ENCODE measurements around the gene CUTC.
"Not testable (repeated sequence)": the region's sequence is repeated elsewhere in the genome, so short reads cannot be mapped to it uniquely, and the experiment has no call there.

The CUTC gene

GRCh38 chr10:99732033-99732842 lies at the start of gene CUTC, which contains the start of gene COX15:
Gene CUTC, plus strand, starts transcription at chr10:99732234. Its CDS starts 115 bp downstream, at chr10:99732349.
Gene COX15, minus strand, starts transcription at chr10:99732127. Its CDS starts 78 bp downstream, at chr10:99732049.
- peak within 1 kb of the TSS; percentile 90 for H3K27ac ChIP-seq
- peak; percentile 75 for DNase-seq (ENCODE audit: low read depth, low spot score)

- H3K27ac ChIP-seq = peak overlapping the region; percentile 55
- no peak for DNase-seq (ENCODE audit: low read depth, low spot score)
Measured at GRCh38 chr10:99682752-99683151, 49.3 kb upstream of the CUTC start.

GRCh38 chr10:99685597-99685967 lies 46.5 kb upstream of the CUTC start:
- DNase-seq (ENCODE audit: low read depth, low spot score) = peak; percentile 86

GRCh38 chr10:99689461-99689860 lies 42.6 kb upstream of the CUTC start:
- DNase-seq (ENCODE audit: low read depth, low spot score) = no peak
- H3K27ac ChIP-seq = peak overlapping the region; percentile 10

More at GRCh38 chr10:99685597-99685967, 46.5 kb upstream of the CUTC start:
- peak overlapping the region; percentile 79 for H3K27ac ChIP-seq

DNA sequence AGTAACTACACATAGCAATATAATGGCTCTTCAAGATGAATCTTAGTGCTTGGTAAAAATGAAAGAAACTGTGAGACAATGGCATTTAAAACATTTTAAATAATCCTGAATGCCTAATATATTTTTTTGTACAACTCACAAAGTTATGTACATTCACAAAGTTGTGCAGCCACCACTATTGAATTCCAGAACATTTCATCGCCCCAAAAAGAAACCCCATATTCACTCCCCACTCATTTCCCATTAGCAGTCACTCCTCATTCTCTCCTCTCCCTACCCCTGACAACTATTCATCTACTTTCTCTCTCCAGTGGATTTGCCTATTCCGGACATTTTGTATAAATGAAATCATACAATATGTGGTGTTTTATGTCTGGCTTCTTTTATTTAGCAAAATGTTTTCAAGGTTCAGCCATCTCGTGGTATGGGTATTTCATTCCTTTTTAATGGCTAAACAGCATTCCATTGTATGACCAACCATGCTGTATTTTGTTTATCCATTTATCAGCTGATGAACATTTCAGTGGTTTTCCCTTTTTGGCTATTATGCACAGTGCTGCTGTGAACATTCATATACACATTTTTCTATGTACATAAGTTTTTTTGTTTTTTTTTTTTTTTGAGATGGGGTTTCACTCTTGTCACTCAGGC lies 38.0 kb upstream of the CUTC start:
- no peak for DNase-seq (ENCODE audit: low read depth, low spot score)
- H3K27ac ChIP-seq = no peak overlapping the region

- no peak overlapping the region for H3K27ac ChIP-seq
- no peak for DNase-seq (ENCODE audit: low read depth, low spot score)
Measured at GRCh38 chr10:99695761-99696160, 36.3 kb upstream of the CUTC start.

- no peak overlapping the region for H3K27ac ChIP-seq
- no peak for DNase-seq (ENCODE audit: low read depth, low spot score)
Measured at GRCh38 chr10:99698504-99699080, 33.4 kb upstream of the CUTC start.

DNA sequence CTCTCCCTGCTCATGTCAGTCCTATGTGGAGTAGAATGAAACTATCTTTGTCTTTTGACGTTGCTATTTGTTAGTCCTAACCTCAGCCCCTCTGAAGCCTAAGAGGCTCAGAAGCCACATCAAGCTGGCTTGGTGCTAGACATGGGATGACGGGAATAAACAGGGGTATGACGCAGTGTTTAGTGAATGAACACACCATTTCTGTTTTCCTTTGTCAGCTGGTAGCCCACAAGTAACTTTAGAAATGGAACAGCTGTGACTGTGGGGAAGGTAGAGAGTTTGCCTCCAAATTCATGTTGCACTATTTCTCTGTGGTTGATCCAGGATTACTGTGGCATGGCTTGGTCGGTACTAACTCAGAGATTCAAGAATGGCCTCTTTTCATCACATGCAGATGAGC lies 31.4 kb upstream of the CUTC start:
- no peak overlapping the region for H3K27ac ChIP-seq
- no peak for DNase-seq (ENCODE audit: low read depth, low spot score)

DNA sequence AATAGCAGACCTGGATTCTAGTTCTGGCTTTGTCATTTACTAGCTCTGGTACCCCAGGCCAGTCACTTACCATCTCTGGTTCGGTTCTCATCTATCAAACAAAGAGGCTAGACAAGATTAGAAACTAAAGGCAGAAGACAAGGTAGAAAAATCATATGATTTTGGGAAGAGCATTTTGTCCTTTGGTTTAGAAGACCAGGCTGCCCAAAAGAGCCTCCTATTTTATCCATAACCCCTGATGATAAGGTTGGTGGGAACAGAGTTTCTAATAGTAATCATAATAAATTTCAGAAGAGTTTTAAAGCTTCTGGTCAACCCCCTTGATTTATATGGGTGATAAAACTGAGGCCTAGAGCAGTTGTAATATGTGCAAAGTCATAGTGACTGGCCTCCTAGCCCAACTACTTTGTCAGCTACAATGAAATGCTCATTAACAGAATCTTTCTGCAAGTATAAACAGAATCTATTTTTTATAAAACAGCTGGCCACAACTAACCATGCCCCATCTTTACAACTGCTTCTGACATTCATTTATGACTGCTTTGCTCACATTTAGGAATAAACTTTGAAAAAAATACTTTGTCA lies 23.5 kb upstream of the CUTC start:
- no peak for DNase-seq (ENCODE audit: low read depth, low spot score)
- peak overlapping the region; percentile 8 for H3K27ac ChIP-seq

DNA sequence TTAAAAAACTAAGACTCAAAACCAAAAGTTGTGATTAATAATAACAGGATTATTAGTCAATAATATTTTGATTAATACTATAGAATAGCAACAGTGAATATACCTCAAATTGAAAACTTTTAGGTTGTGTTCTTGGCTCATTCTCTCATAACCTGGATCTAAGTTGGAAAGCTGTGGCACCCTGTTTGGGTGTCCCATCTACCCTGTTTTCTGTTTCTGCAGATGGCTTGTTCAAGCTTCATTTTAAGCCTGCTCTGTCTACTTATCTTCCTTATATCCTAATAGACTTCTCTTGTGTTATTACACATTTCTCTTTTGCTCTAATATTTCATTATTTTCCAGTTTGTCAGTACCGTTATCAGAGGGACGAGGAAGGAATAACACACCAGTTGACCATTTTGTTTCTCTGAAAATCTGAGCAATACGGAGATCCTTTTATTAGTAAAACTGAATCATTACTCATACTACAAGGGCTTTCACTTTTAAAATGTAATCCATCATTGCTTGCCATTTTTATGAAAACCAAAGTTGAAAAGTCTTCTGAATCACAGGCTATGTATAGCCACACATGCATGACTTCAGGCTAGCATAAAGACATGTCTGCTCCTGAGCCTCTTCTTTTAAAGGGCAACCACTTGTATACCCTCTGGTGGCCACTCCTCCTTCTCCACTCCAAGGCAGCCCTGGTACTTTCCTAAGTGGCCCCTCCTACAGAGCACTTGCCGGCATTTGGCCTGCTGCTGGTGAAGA lies 22.4 kb upstream of the CUTC start:
- DNase-seq (ENCODE audit: low read depth, low spot score) = peak; percentile 45
- H3K27ac ChIP-seq = peak overlapping the region; percentile 8

DNA sequence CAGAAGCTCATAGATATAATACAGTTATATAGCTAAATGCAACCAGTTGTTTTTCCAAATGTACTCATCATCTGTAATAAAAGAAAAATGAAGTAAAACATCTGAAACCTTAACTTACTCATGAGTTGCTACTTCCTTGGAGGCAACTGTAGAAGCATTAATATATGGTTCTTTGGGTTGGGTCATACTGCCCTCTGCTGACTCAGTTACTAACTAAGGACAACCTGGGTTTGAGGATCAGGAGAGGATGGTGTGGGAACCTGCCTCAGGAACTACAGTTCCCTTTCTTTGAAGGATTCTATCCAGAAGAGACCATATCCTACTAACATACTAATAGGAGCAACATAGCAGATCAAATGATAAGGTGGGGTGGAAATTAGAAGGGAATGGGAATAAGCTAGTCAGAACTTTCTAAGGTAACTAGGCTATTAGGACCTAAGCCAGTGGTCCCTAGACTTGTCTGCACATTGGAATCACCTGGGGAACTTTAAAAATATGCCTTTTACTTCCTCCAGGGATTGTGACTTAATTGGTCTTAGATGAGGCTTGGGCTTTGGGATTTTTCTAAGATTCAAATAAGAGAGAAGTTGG lies 20.8 kb upstream of the CUTC start:
- no peak for DNase-seq (ENCODE audit: low read depth, low spot score)
- H3K27ac ChIP-seq = peak overlapping the region; percentile 2

DNA sequence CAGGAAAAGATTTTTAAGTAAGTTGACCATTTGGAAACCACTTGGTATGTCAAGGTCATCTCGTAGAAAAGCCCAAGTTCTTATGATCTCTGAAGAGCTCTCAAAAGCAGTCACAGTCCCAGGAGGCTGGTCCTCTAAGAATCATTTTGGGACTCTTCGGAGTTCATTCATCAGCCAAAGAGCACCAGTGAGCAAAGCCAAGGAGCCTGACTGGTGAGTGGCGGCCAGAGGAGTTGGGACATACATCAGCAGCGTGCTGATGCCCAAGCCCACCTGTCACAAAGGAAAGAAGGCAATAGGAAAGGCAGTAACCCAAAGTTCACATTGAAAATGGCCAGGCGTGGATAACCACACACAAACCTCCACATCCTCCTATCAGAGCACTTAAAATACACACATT lies 17.6 kb upstream of the CUTC start:
- DNase-seq (ENCODE audit: low read depth, low spot score) = no peak

DNA sequence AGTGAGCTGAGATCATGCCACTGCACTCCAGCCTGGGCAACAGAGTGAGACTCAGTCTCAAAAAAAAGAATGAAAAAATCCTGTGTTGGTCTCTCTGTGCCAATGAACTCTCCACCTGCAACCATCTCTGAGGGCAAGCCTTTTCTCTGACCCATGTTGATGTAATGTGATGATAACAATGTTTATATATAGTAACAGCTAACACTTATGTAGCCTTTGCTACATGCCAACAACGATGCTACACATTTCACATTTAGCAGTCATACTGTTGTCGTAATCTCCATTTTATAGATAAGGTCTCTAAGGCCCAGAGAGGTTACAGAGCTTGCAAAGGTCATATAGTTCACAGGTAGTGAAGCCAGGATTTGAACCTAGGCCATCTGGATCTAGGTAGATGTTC lies 11.6 kb upstream of the CUTC start:
- no peak for DNase-seq (ENCODE audit: low read depth, low spot score)
- no peak overlapping the region for H3K27ac ChIP-seq

More for the DNA sequence above, 17.6 kb upstream of the CUTC start:
- no peak overlapping the region for H3K27ac ChIP-seq

GRCh38 chr10:99730026-99730425 lies 2.0 kb upstream of the CUTC start:
- peak; percentile 61 for DNase-seq (ENCODE audit: low read depth, low spot score)
- peak overlapping the region; percentile 90 for H3K27ac ChIP-seq

- no peak for DNase-seq (ENCODE audit: low read depth, low spot score)
- H3K27ac ChIP-seq = peak overlapping the region; percentile 90
Measured at GRCh38 chr10:99731306-99732032, 565 bp upstream of the CUTC start.

GRCh38 chr10:99733366-99733765 lies 1.3 kb downstream of the CUTC start:
- H3K27ac ChIP-seq = peak overlapping the region; percentile 90
- DNase-seq (ENCODE audit: low read depth, low spot score) = no peak

DNA sequence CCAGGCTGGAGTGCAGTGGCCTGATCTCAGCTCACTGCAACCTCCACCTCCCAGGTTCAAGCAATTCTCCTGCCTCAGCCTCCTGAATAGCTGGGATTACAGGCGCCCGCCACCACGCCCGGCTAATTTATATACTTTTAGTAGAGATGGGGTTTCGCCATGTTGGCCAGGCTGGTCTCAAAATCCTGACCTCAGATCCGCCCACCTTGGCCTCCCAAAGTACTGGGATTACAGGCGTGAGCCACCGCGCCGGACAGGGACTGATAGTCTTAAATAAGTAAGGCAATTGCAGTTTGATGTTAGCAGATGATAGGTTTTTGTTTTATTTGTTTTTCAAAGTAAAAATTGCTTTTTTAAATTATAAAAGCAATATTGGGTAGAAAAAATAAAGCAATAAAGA lies 2.1 kb downstream of the CUTC start:
- not testable (repeated sequence) for DNase-seq (ENCODE audit: low read depth, low spot score); H3K27ac ChIP-seq

DNA sequence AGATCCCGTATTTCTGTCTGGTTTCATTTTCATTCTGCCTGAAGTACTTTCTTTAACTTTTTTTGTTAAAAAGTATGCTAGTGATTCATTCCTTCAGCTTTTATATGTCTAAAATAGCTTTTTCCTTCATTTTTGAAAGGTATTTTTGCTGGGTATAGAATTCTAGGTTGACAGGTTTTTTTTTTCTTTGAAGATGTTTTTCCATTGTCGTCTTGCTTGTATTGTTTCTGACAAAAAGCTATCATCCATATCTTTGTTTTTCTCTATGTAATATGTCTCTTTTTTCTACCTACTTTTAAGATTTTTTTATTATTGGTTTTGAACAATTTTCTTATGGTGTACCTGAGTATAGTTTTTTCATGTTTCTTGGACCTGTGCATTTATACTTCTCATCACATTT lies 8.2 kb downstream of the CUTC start:
- no peak for DNase-seq (ENCODE audit: low read depth, low spot score)
- H3K27ac ChIP-seq = no peak overlapping the region

DNA sequence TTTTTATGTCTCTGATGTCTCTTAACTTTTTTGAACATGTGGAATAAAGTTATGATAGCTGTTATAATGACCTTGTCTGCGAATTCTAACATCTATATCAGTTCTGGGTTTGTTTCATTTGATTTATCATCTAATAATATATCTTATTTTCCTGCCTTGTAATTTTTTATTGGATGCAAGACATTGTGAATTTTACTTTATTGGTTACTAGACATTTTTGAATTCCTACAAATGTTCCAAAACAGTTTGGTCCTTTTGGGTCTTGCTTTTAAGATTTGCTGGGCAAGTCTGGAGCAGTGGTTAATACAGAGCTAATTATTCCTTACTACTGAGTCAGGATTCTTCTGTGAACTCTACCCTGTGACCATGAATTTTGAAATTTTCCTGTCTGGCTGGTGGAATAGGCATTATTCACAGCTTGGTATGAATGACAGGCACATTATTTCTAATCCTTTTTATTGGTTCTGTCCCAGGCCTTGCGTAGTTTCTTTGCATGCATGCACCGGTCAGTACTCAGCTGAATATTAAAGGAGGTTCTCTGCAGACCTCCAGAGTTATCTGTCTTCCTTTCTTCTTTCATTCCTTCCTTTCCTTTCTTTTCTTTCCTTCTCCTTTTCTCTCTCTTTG lies 9.0 kb downstream of the CUTC start:
- DNase-seq (ENCODE audit: low read depth, low spot score) = no peak

More for the DNA sequence above, 9.0 kb downstream of the CUTC start:
- no peak overlapping the region for H3K27ac ChIP-seq
